Measurements from ENCODE around the gene IKZF3. TPM values are rescaled to one million over a fixed set of nuclear protein-coding genes. Genes with fewer than 3 reads are reported as not detected.
A peak's percentile ranks its signal among the peaks of the same experiment; 100 is the strongest.
"Not testable (repeated sequence)": the region's sequence is repeated elsewhere in the genome, so short reads cannot be mapped to it uniquely, and the experiment has no call there.

Gene IKZF3
- total RNA-seq, 2 donors from 2014 or later, result 0.11 to 0.18 TPM

- Mint-ChIP-seq H3K4me3 (no peak overlapping the region), H3K36me3 (ENCODE audit: low read depth) (peaks cover 17% of the 10 kb centered on the region), H3K27ac (no peak overlapping the region), H3K27me3 (ENCODE audit: insufficient read depth) (no peaks in the 10 kb centered on the region), H3K9me3 (no peaks in the 10 kb centered on the region), H3K4me1 (peaks cover 15% of the 10 kb centered on the region)
- 82 to 88% methylated on average over 3 to 5 of the region's 5 CpGs for WGBS, 2 experiments (ENCODE audit: insufficient coverage in 1 of 2, insufficient read length in 1 of 2)
- H3K9ac ChIP-seq (ENCODE audit: extremely low read depth, low read length, poor library complexity, severe bottlenecking), result no peak overlapping the region
- no peaks in the 10 kb centered on the region for H3K27me3 ChIP-seq (ENCODE audit: control insufficient read depth, insufficient read depth, low read length, poor library complexity, severe bottlenecking)
- H3K36me3 ChIP-seq (ENCODE audit: control insufficient read depth, insufficient read depth, low read length), result no peaks in the 10 kb centered on the region
- DNase-seq, result no peak
- TF ChIP-seq CTCF (conservative IDR thresholded peaks at IDR 0.05), result no peak
- no peaks in the 10 kb centered on the region for H3K9me3 ChIP-seq (ENCODE audit: control insufficient read depth, low read length)
- H3K27ac ChIP-seq (ENCODE audit: low read depth, low read length), result no peak overlapping the region
- H3K4me1 ChIP-seq (ENCODE audit: control insufficient read depth, insufficient read depth, low read length), result peaks cover 3% of the 10 kb centered on the region
- H3K4me3 ChIP-seq (ENCODE audit: low read length), result no peak overlapping the region
These were observed 113.0 kb downstream of the IKZF3 start for GRCh38 chr17:39751016-39751543.

- peak; percentile 49 for DNase-seq
- Histone ChIP-seq H3K36me3 (ENCODE audit: control insufficient read depth, insufficient read depth, low read length) (peaks cover 2% of the 10 kb centered on the region), H3K4me1 (ENCODE audit: control insufficient read depth, insufficient read depth, low read length) (peaks cover 3% of the 10 kb centered on the region), H3K27ac (ENCODE audit: low read depth, low read length) (no peak overlapping the region), H3K9me3 (ENCODE audit: control insufficient read depth, low read length) (no peaks in the 10 kb centered on the region), H3K4me3 (ENCODE audit: low read length) (no peak overlapping the region), H3K27me3 (ENCODE audit: control insufficient read depth, insufficient read depth, low read length, poor library complexity, severe bottlenecking) (no peaks in the 10 kb centered on the region), H3K9ac (ENCODE audit: extremely low read depth, low read length, poor library complexity, severe bottlenecking) (no peak overlapping the region)
- Mint-ChIP-seq H3K4me1 (peaks cover 9% of the 10 kb centered on the region), H3K27ac (no peak overlapping the region), H3K36me3 (ENCODE audit: low read depth) (peaks cover 19% of the 10 kb centered on the region), H3K27me3 (ENCODE audit: insufficient read depth) (no peaks in the 10 kb centered on the region), H3K9me3 (no peaks in the 10 kb centered on the region), H3K4me3 (no peak overlapping the region)
- 84 to 89% methylated on average over 7 to 9 of the region's 9 CpGs for WGBS, 2 experiments (ENCODE audit: insufficient coverage in 1 of 2, insufficient read length in 1 of 2)
- TF ChIP-seq CTCF (conservative IDR thresholded peaks at IDR 0.05), result no peak
These were observed 113.7 kb downstream of the IKZF3 start for GRCh38 chr17:39750131-39751015.

GRCh38 chr17:39748444-39749034, 115.6 kb downstream of the IKZF3 start:
- H3K4me3 Mint-ChIP-seq, H3K27ac Mint-ChIP-seq: not testable (repeated sequence)

More at GRCh38 chr17:39748444-39749034, 115.6 kb downstream of the IKZF3 start:
- not testable (repeated sequence) for H3K9me3 Mint-ChIP-seq; H3K4me1 Mint-ChIP-seq; H3K4me3 ChIP-seq (ENCODE audit: low read length); H3K27me3 ChIP-seq (ENCODE audit: control insufficient read depth, insufficient read depth, low read length, poor library complexity, severe bottlenecking); DNase-seq; H3K27ac ChIP-seq (ENCODE audit: low read depth, low read length); H3K9ac ChIP-seq (ENCODE audit: extremely low read depth, low read length, poor library complexity, severe bottlenecking); H3K27me3 Mint-ChIP-seq (ENCODE audit: insufficient read depth); H3K36me3 ChIP-seq (ENCODE audit: control insufficient read depth, insufficient read depth, low read length); H3K4me1 ChIP-seq (ENCODE audit: control insufficient read depth, insufficient read depth, low read length); H3K9me3 ChIP-seq (ENCODE audit: control insufficient read depth, low read length)
- peaks cover 35% of the 10 kb centered on the region for H3K36me3 Mint-ChIP-seq (ENCODE audit: low read depth)
- WGBS, 2 experiments (ENCODE audit: insufficient coverage in 1 of 2, insufficient read length in 1 of 2), result 92 to 95% methylated on average over 8 of the region's 8 CpGs

Measured in endodermal cell (in vitro differentiated cells).